Tibial nerve (tissue), 4 donors: Measurements from ENCODE around the gene MYO1A. TPM values are rescaled to one million over a fixed set of nuclear protein-coding genes. Genes with fewer than 3 reads are reported as not detected.
A peak's percentile ranks its signal among the peaks of the same experiment; 100 is the strongest.
"Not testable (repeated sequence)": the region's sequence is repeated elsewhere in the genome, so short reads cannot be mapped to it uniquely, and the experiment has no call there.

Experiments
- DNase-seq, 2 donors: peaks; one replicate each; pipeline ENCODE4 v3.0.0-alpha.2; 2019; ENCODE audit warnings: low spot score in 2 of 2
- H3K27ac ChIP-seq, 4 donors: fragments of 200-600 bp; sonication (generic) in 3 of 4; one replicate each; pipeline ENCODE4 v1.5.1; 2017 to 2019; ENCODE audit warnings: mild to moderate bottlenecking in 1 of 4
- H3K27me3 ChIP-seq, 2 donors: fragments of 200-600 bp; sonication (generic) in 1 of 2; one replicate each; pipeline versions ENCODE4 v1.5.1 to v1.6.0; 2017 to 2019
- H3K36me3 ChIP-seq, 3 donors: fragments of 200-600 bp; sonication (generic); one replicate each; pipeline ENCODE4 v1.5.1; 2018 to 2019
- H3K4me1 ChIP-seq, 4 donors: fragments of 200-600 bp; sonication (generic) in 3 of 4; one replicate each; pipeline ENCODE4 v1.5.1; 2017 to 2019
- H3K4me3 ChIP-seq, 4 donors: fragments of 200-600 bp; sonication (generic) in 3 of 4; one replicate each; pipeline ENCODE4 v1.5.1; 2017 to 2019; ENCODE audit warnings: mild to moderate bottlenecking in 1 of 4, moderate library complexity in 1 of 4
- H3K9me3 ChIP-seq, 4 donors: fragments of 200-600 bp; sonication (generic) in 3 of 4; one replicate each; pipeline ENCODE4 v1.5.1; 2017 to 2019
- EP300 ChIP-seq, 2 donors: sonication (generic); formaldehyde crosslinking; IDR thresholded peaks; one replicate each; pipeline ENCODE4 v1.6.1; 2017; ENCODE audit warnings: antibody characterized with exemption in 2 of 2, mild to moderate bottlenecking in 1 of 2
- POLR2A ChIP-seq, 2 donors: fragments of 450-650 bp; IDR thresholded peaks; one replicate each; pipeline ENCODE4 v1.6.1; 2017; ENCODE audit warnings: antibody characterized with exemption in 2 of 2, mild to moderate bottlenecking in 2 of 2, moderate library complexity in 2 of 2
- WGBS, 2 donors: methylation state at CpG; one replicate each; pipeline ENCODE4 v1.1.5; 2018; 5-methylcytosine and 5-hydroxymethylcytosine counted together
- total RNA-seq, 4 donors: library from RNA; depleted of rRNA; stranded (reverse); fragments of >200 nt; gene quantifications; one replicate each; pipeline ENCODE4 v1.1.0, GENCODE V29; 2016
- TF ChIP-seq, protein P1 (sequence below), 5 experiments: fragments of 200-600 bp in 3 of 5; fragments of 450-650 bp in 2 of 5; sonication (generic) in 3 of 5; IDR thresholded peaks; one replicate each; pipeline ENCODE4 v1.5.1; 2016 to 2019; ENCODE audit warnings: antibody characterized with exemption in 5 of 5, mild to moderate bottlenecking in 3 of 5, moderate library complexity in 2 of 5

Gene MYO1A
- total RNA-seq, 4 donors from 2014 or later: 0.30 to 0.59 TPM; not detected in 2

DNA sequence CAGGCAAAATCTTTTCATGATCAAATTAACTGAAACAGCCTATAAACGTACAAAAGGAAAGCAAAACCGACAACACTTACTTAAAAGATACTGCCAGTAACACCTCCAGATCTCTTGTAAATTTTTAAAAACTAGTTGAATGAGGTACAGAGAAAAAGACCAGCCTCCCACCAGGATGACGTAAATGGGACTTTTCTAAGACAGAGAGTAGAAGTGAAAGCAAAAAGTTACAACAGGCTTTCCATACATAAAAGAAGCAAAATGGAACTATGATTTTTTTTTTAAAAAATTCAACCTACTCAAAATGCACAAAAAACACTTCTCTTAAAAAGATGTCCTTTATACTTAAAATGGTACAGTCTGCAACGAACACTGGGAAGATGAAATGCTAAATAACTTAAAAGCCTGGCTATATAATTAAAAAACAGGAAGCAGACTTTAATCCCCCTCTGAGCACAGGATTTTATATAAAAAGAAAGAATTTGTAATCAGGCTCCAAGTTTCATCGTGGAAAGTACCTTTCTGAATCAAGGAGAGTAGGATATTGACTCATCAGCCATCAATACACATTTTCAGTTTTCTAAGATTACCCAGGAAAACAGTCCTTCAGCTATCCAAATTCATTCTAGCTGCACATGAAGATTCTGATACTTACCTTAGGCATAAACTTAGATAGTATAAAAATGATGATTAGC lies 14.2 kb upstream of the MYO1A start:
- Histone ChIP-seq H3K9me3 (no peaks in the 10 kb centered on the region), H3K27ac (peak overlapping the region in 2 of 4 donors; percentile 35 to 36), H3K27me3 (no peaks in the 10 kb centered on the region), H3K4me1 (peaks cover 0 to under 1% (median 0%) of the 10 kb centered on the region in 4 donors), H3K4me3 (no peak overlapping the region), H3K36me3 (peaks cover 0 to 42% (median 0%) of the 10 kb centered on the region in 3 donors)
- TF ChIP-seq POLR2A (IDR thresholded peaks at IDR 0.05) (no peak), EP300 (IDR thresholded peaks at IDR 0.05) (no peak)
- TF ChIP-seq, protein P1, sequence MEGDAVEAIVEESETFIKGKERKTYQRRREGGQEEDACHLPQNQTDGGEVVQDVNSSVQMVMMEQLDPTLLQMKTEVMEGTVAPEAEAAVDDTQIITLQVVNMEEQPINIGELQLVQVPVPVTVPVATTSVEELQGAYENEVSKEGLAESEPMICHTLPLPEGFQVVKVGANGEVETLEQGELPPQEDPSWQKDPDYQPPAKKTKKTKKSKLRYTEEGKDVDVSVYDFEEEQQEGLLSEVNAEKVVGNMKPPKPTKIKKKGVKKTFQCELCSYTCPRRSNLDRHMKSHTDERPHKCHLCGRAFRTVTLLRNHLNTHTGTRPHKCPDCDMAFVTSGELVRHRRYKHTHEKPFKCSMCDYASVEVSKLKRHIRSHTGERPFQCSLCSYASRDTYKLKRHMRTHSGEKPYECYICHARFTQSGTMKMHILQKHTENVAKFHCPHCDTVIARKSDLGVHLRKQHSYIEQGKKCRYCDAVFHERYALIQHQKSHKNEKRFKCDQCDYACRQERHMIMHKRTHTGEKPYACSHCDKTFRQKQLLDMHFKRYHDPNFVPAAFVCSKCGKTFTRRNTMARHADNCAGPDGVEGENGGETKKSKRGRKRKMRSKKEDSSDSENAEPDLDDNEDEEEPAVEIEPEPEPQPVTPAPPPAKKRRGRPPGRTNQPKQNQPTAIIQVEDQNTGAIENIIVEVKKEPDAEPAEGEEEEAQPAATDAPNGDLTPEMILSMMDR (IDR thresholded peaks at IDR 0.05): no peak
- 58 to 59% methylated on average over 5 of the region's 5 CpGs for WGBS, 2 donors
- no peak for DNase-seq

DNA sequence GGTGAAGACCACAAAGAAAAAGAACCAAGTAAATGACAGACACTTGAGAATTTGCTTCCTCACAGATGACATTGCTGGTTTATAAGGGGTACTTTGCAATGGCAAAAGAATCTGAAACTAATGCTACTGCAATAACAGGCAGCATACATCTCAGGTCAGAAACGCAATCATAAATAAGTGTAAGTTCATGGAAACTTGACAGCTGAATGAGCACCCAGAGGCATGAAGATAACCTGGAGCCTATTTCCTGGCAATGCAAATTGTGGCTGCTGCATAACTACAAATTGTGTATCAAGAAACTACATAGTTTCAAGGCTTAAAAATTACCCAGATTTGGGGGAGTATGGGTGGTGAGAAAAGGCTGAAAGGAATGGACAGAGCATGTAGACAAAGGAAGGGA lies 8.5 kb upstream of the MYO1A start:
- Histone ChIP-seq H3K9me3 (no peaks in the 10 kb centered on the region), H3K4me3 (no peak overlapping the region), H3K36me3 (peaks cover 0 to 32% (median 0%) of the 10 kb centered on the region in 3 donors), H3K4me1 (peaks cover 0 to 11% (median 0%) of the 10 kb centered on the region in 4 donors), H3K27me3 (no peaks in the 10 kb centered on the region), H3K27ac (no peak overlapping the region)
- no peak for DNase-seq
- 84% methylated on average over 1 of the region's 1 CpG for WGBS, 2 donors
- no peak for TF ChIP-seq EP300 (IDR thresholded peaks at IDR 0.05)
- TF ChIP-seq, protein P1 (IDR thresholded peaks at IDR 0.05): no peak
- no peak for TF ChIP-seq POLR2A (IDR thresholded peaks at IDR 0.05)

DNA sequence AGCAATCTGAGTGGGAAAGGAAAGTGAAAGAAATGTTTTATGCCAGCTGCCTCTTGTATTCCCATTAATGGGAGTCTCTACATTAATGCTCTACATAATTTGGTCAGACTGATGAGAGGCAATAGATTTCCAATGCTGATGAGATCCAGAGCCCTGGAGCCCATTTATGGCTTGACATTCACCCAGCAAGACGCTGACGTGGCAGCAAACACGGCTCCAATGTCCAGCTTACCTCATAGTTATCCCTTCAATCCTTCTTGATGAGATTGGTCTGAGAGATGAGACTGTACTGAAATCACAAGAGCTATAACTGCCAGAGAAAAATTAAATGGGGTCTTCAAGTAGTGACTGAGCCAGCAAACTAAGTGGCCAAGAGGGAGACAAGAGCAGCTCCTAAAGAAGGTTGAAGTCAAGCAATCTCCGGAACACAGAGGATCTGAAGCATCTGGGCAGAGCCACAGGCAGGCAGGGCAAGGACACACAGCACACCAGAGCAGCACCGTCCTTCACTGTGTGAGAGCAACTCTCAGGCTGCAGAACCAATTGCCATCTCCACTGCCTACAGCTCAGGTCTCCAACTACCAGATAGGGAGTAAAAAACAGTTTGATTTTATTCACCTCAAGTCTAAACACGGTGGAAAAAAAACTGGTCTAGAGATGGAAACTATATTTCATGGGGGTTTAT lies 7.3 kb upstream of the MYO1A start:
- Histone ChIP-seq H3K27ac (peak overlapping the region in 3 of 4 donors; percentile 19 to 45 (median 41)), H3K27me3 (no peaks in the 10 kb centered on the region), H3K4me3 (peak overlapping the region in 1 of 4 donors; percentile 3), H3K4me1 (peaks cover 0 to 11% (median 0%) of the 10 kb centered on the region in 4 donors), H3K36me3 (peaks cover 0 to 32% (median 0%) of the 10 kb centered on the region in 3 donors), H3K9me3 (no peaks in the 10 kb centered on the region)
- TF ChIP-seq EP300 (IDR thresholded peaks at IDR 0.05) (no peak), POLR2A (IDR thresholded peaks at IDR 0.05) (no peak)
- TF ChIP-seq, protein P1 (IDR thresholded peaks at IDR 0.05): no peak
- 76 to 80% methylated on average over 6 of the region's 6 CpGs for WGBS, 2 donors
- no peak for DNase-seq

DNA sequence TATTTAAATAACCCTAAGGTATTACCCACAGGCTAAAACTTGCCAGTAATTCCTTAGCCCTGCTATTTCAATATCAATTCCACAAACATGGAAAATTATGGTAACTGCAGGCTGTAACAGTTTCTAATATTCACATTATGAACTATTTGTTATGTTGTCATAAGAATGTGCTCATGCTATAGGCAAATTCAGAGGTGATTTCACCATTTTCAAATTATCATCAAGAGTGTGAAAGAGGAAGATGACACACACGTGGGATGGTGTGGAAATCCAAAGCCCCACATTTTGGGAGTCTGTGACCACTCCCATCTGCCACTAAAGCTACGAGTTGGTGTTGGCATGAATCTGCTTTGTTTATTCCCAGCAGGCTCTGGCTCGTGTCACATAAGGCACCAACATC lies 5.9 kb upstream of the MYO1A start:
- peak overlapping the region in 2 of 4 donors; percentile 23 to 45 for H3K27ac ChIP-seq
- H3K27me3 ChIP-seq: no peaks in the 10 kb centered on the region
- no peak for DNase-seq
- no peaks in the 10 kb centered on the region for H3K9me3 ChIP-seq
- no peak for TF ChIP-seq POLR2A (IDR thresholded peaks at IDR 0.05)
- TF ChIP-seq, protein P1 (IDR thresholded peaks at IDR 0.05): no peak
- no peak for TF ChIP-seq EP300 (IDR thresholded peaks at IDR 0.05)
- 46 to 64% methylated on average over 3 of the region's 3 CpGs for WGBS, 2 donors
- peaks cover 0 to 26% (median 0%) of the 10 kb centered on the region in 3 donors for H3K36me3 ChIP-seq
- no peak overlapping the region for H3K4me3 ChIP-seq
- peaks cover 0 to 11% (median 0%) of the 10 kb centered on the region in 4 donors for H3K4me1 ChIP-seq

DNA sequence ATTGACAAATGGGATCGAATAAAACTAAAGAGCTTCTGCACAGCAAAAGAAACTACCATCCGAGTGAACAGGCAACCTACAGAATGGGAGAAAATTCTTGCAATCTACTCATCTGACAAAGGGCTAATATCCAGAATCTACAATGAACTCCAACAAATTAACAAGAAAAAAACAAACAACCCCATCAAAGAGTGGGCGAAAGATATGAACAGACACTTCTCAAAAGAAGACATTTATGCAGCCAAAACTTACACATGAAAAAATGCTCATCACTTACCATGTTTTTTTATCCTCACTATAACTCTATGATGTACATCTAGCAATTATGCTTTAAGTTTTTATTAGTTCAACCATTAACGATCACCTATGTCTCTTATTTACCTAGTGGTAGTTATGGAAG lies 4.0 kb upstream of the MYO1A start:
- DNase-seq, H3K4me3 ChIP-seq, H3K27ac ChIP-seq, H3K36me3 ChIP-seq, H3K27me3 ChIP-seq, H3K9me3 ChIP-seq: not testable (repeated sequence)
- peaks cover 0 to 11% (median 0%) of the 10 kb centered on the region in 4 donors for H3K4me1 ChIP-seq
- 95 to 97% methylated on average over 4 of the region's 4 CpGs for WGBS, 2 donors

DNA sequence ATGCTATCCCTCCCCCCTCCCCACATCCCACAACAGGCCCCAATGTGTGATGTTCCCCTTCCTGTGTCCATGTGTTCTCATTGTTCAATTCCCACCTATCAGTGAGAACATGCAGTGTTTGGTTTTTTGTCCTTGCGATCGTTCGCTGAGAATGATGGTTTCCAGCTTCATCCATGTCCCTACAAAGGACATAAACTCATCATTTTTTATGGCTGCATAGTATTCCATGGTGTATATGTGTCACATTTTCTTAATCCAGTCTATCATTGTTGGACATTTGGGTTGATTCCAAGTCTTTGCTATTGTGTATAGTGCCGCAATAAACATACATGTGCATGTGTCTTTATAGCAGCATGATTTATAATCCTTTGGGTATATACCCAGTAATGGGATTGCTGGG lies 3.2 kb upstream of the MYO1A start:
- DNase-seq, H3K27me3 ChIP-seq, H3K27ac ChIP-seq, H3K36me3 ChIP-seq, H3K4me3 ChIP-seq, H3K9me3 ChIP-seq: not testable (repeated sequence)
- 89 to 96% methylated on average over 4 of the region's 4 CpGs for WGBS, 2 donors
- H3K4me1 ChIP-seq: peaks cover 0 to 11% (median 0%) of the 10 kb centered on the region in 4 donors
